ENCODE measurements around the gene DGKB.

The DGKB gene

DNA sequence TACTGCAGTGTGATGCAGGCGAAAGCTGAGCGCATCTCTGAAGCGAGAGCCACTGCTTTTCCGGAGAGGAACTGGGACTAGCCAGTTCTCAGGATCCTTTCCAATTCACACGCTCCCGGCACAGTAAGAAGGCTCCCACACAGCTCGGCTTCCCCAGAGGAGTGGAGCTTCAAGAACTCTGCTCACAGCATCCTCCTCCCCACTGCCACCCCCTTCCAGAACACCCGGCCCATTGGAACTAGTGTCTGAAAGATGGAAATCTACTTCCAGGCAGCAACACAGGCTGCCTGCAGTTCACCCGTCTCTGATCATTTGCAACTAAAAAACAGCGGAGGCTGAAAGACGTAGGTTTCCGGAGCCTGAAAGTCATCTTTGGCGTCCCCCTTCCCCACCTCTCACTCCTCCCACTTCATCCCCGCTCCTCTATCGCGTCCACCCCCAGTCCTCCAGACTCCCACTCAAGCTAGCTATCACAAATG, at the start of gene DGKB:
DGKB (minus strand) TSS at position 163 of the 479 bp plus-strand sequence.
- in situ Hi-C loops (cut with HindIII; ENCODE audit: low pct_ligation_motif_present, low pct_unique_long_range_greater_than_20kb, low sequenced_read_pairs) = no loop called here
- no peak for DNase-seq

GRCh38 chr7:14950013-14950412, 47.5 kb upstream of the DGKB start:
- DNase-seq = no peak

DNA sequence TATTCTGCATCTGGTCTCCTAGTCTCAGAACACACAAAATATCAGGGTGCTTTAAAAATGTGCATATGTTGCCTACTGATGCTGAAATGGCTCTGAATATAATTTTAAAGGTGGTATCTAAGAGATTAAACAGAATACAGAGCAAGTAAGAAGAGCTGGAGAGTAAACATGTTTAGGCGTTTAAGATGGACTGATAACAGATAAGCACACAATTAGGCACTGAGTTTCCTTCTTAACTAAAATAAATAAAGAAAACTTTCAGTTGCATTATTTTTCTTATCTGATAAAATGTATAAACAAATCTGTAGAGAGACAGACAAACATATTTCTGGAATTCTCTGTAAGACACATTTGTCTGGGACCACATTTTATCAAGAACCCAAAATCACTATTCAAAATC, 35.6 kb upstream of the DGKB start:
- no peak for DNase-seq
- in situ Hi-C loops (cut with HindIII; ENCODE audit: low pct_ligation_motif_present, low pct_unique_long_range_greater_than_20kb, low sequenced_read_pairs) = no loop called here

More at GRCh38 chr7:14950013-14950412, 47.5 kb upstream of the DGKB start:
- in situ Hi-C loops (cut with HindIII; ENCODE audit: low pct_ligation_motif_present, low pct_unique_long_range_greater_than_20kb, low sequenced_read_pairs) = no loop called here

DNA sequence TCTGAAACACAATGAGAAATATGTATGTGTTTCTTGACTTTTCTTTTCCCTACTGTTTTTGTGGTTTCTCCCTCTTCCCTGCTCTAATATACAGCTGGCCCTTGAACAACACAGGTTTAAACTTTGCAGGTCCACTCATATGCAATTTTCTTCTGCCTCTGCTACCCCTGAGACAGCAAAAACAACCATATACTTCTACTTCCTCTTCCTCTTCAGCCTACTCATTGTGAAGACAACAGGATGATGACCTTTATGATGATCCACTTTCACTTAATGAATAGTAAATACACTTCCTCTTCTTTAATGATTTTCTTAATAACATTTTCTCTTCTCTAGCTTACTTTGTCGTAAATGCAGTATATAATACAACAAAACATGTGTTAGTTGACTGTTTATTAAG, 35.0 kb upstream of the DGKB start:
- in situ Hi-C loops (cut with HindIII; ENCODE audit: low pct_ligation_motif_present, low pct_unique_long_range_greater_than_20kb, low sequenced_read_pairs) = no loop called here
- DNase-seq = no peak

DNA sequence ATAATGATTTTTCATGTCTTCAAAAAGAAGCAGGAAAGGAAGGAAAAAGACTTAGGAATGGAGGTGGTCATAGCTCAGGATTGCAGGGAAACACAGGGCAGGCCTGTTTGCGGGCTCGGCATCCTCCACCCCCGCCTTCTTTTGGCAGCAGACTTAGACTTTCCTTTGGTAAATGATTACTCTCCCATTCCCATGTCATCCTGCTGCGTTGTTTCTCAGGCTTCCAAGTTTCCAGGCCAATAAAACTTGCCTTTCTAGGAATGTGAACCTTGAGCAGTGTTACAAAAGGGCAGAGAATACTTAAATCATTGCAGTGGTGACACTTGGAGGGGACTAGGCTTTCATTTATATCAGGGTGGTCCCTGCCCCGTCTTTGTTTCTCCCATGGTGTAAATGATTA, 34.0 kb upstream of the DGKB start:
- in situ Hi-C loops (cut with HindIII; ENCODE audit: low pct_ligation_motif_present, low pct_unique_long_range_greater_than_20kb, low sequenced_read_pairs) = no loop called here
- peak; percentile 89 for DNase-seq

DNA sequence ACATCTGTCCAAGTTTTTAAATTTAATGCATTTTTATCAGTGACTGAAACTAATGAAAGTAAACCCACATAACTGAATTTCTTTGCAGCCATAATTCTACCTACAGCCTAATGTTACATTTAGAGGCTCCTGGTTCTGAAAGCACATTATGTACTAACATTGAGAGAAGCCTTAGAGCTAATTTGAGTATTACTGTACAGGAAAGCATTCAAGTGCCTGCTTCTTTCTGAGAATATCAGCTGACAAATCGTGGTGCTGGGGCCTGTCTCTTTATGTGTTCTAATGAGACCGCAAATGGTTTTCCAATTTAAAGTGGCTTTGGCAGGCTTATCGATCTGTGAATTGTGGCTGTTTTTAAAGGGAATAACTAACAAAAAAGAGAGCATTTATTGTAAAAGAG, 32.3 kb upstream of the DGKB start:
- DNase-seq = no peak
- in situ Hi-C loops (cut with HindIII; ENCODE audit: low pct_ligation_motif_present, low pct_unique_long_range_greater_than_20kb, low sequenced_read_pairs) = no loop called here

GRCh38 chr7:14931511-14932215, 29.1 kb upstream of the DGKB start:
- in situ Hi-C loops (cut with HindIII; ENCODE audit: low pct_ligation_motif_present, low pct_unique_long_range_greater_than_20kb, low sequenced_read_pairs) = no loop called here
- DNase-seq = no peak

DNA sequence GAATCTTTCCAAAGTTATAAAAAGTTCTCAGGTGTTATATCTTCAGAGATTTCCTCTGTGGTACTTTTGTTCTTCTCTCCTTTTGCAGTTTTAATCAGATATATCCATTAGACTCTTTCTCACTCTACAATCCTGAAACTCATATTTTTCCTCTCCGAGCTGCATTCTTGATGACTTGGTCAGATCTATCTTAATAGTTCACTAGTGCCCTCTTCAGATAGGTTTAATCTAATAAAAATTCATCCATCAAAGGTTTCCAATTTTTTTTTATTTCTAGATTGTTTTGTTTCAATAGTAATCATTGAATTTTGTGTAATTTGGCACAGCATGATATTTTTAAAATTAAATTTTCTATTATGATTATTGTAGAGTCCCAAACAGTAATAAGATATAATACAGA, 21.8 kb upstream of the DGKB start:
- in situ Hi-C loops (cut with HindIII; ENCODE audit: low pct_ligation_motif_present, low pct_unique_long_range_greater_than_20kb, low sequenced_read_pairs) = no loop called here
- peak; percentile 37 for DNase-seq

- in situ Hi-C loops (cut with HindIII; ENCODE audit: low pct_ligation_motif_present, low pct_unique_long_range_greater_than_20kb, low sequenced_read_pairs) = no loop called here
Measured at GRCh38 chr7:14911077-14911476, 8.5 kb upstream of the DGKB start.

GRCh38 chr7:14908697-14909096, 6.1 kb upstream of the DGKB start:
- DNase-seq = no peak
- in situ Hi-C loops (cut with HindIII; ENCODE audit: low pct_ligation_motif_present, low pct_unique_long_range_greater_than_20kb, low sequenced_read_pairs) = no loop called here

More at GRCh38 chr7:14911077-14911476, 8.5 kb upstream of the DGKB start:
- DNase-seq = no peak

- no peak for DNase-seq
- in situ Hi-C loops (cut with HindIII; ENCODE audit: low pct_ligation_motif_present, low pct_unique_long_range_greater_than_20kb, low sequenced_read_pairs) = no loop called here
Measured at GRCh38 chr7:14905764-14906163, 3.2 kb upstream of the DGKB start.

DNA sequence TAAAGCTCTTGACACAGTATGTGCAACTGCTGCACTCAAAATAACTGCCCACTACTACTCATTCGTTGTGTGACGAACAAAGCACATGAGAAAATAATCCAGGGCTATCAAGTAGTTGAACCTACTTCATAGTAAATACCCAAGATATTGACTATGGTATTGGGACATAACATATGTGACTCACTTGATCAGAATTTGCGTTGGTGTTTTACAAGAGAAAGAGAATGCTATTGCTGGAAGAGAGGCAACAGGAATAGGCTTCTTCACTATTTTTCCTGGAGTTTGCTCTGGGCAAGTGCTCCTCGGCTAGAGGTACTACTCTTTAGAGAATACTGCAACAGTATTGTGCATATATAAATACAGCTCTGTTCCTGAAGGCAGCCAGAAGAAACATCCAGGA, 2.5 kb downstream of the DGKB start:
- in situ Hi-C loops (cut with HindIII; ENCODE audit: low pct_ligation_motif_present, low pct_unique_long_range_greater_than_20kb, low sequenced_read_pairs) = no loop called here

GRCh38 chr7:14899030-14899429, 3.5 kb downstream of the DGKB start:
- no peak for DNase-seq
- in situ Hi-C loops (cut with HindIII; ENCODE audit: low pct_ligation_motif_present, low pct_unique_long_range_greater_than_20kb, low sequenced_read_pairs) = no loop called here

More for the DNA sequence above, 2.5 kb downstream of the DGKB start:
- DNase-seq = no peak

- in situ Hi-C loops (cut with HindIII; ENCODE audit: low pct_ligation_motif_present, low pct_unique_long_range_greater_than_20kb, low sequenced_read_pairs) = no loop called here
- DNase-seq = no peak
Measured at GRCh38 chr7:14896461-14896860, 6.1 kb downstream of the DGKB start.

GRCh38 chr7:14894826-14895225, 7.7 kb downstream of the DGKB start:
- in situ Hi-C loops (cut with HindIII; ENCODE audit: low pct_ligation_motif_present, low pct_unique_long_range_greater_than_20kb, low sequenced_read_pairs) = no loop called here
- DNase-seq = no peak

DNA sequence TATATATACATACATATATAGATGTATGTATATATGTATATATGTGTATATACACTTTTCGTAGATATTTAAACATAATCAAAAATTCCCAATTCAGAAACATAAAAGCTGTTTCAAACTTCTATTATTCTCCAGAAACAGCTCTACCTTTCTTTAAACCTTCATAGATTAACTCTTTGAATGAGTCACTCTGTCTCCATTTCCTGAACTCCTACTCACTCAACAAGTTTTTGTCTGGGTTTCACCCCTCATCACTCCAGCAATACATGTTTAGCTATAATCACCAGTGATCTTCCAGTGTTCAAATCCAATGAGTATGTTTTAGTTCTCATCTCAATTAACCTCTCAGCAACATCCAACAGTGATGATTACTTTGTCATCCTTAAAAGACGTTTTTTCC, 9.6 kb downstream of the DGKB start:
- DNase-seq = no peak
- in situ Hi-C loops (cut with HindIII; ENCODE audit: low pct_ligation_motif_present, low pct_unique_long_range_greater_than_20kb, low sequenced_read_pairs) = no loop called here

DNA sequence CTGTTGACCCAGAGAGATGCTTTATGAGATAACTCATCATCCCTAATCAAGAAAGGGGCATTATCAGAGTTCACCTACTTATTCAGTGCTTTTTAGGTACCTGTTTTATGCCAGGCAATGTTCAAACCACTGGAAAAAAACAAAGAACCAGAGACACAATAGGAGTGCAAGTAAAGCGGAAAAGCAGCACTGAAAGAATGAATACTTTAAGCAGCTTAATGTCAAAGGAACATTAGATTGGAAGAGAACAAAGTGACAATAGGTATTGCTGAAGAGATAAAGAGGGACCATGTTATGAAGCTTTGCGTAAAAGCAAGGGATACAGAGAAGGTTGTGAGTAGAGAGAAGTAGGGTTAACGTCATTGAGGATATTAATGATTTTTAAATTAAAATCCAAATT, 11.3 kb downstream of the DGKB start:
- no peak for DNase-seq
- in situ Hi-C loops (cut with HindIII; ENCODE audit: low pct_ligation_motif_present, low pct_unique_long_range_greater_than_20kb, low sequenced_read_pairs) = no loop called here

GRCh38 chr7:14888962-14889361, 13.6 kb downstream of the DGKB start:
- no peak for DNase-seq
- in situ Hi-C loops (cut with HindIII; ENCODE audit: low pct_ligation_motif_present, low pct_unique_long_range_greater_than_20kb, low sequenced_read_pairs) = no loop called here

GRCh38 chr7:14886533-14886932, 16.0 kb downstream of the DGKB start:
- DNase-seq = no peak
- in situ Hi-C loops (cut with HindIII; ENCODE audit: low pct_ligation_motif_present, low pct_unique_long_range_greater_than_20kb, low sequenced_read_pairs) = no loop called here

GRCh38 chr7:14875941-14876587, 26.5 kb downstream of the DGKB start:
- in situ Hi-C loops (cut with HindIII; ENCODE audit: low pct_ligation_motif_present, low pct_unique_long_range_greater_than_20kb, low sequenced_read_pairs) = no loop called here
- DNase-seq = no peak

Data from ACHN (cell line).